Measurements from ENCODE around the gene S100A11. TPM values are rescaled to one million over a fixed set of nuclear protein-coding genes. Genes with fewer than 3 reads are reported as not detected.
A peak's percentile ranks its signal among the peaks of the same experiment; 100 is the strongest.

S100A11 gene
- total RNA-seq, 1 experiment from 2014 or later: 126 TPM

DNA sequence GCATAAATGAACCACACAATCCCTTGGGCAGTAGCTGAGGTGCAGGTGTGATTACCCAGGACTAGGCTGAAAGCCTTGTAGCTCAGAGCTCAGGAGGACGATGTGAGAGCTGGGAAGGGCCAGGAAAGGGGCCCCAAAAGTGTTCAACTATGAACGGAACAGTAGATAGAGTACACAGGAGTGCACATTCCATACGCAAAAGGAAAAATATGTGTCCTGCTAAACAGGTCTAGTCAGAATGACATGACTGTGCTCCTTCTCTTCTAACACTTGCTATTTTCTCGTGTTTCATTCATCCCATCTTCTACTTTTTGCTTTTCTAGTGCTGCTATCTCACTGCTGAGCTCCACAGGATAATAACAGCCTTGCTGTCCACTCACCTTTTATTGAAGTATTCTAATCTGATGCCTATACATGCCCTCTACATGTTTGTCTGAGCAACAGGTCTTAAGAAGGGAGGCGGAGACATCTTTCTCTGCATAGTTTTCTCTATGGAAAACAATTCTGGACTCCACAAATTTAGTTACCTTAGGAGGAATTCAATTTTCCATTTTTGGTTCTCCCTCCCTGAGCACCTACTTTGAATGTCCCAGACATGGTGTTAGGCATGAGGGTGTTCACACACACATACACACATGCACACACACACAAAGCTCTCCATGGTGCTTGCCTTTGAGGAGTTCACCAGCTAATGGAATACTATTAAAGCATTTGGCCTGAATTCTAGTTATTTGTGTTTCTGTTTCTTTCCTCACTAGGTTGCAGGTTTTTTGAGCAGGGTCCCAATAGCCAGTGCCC lies 46.5 kb downstream of the S100A11 start:
- DNase-seq (ENCODE audit: low spot score) (no peak), ATAC-seq (no peak)
- Mint-ChIP-seq H3K27me3 (ENCODE audit: low read depth) (peaks cover 8% of the 10 kb centered on the region; the same call in 1 of the 2 replicates), H3K27ac (peak overlapping the region; percentile 78; the same call in 1 of the 2 replicates), H3K9me3 (no peaks in the 10 kb centered on the region), H3K36me3 (peaks cover 12% of the 10 kb centered on the region), H3K4me1 (peaks cover 61% of the 10 kb centered on the region), H3K4me3 (no peak overlapping the region)
- TF ChIP-seq RORB (CRISPR knock-in tag; IDR thresholded peaks at IDR 0.05): no peak
- TF ChIP-seq IRF2 (CRISPR knock-in tag; IDR thresholded peaks at IDR 0.05; ENCODE audit: borderline replicate concordance, low read depth): no peak
- TF ChIP-seq ZBTB21 (CRISPR knock-in tag; IDR thresholded peaks at IDR 0.05; ENCODE audit: borderline replicate concordance): no peak
- TF ChIP-seq ATF3 (CRISPR knock-in tag; conservative IDR thresholded peaks at IDR 0.05): no peak
- no peak for TF ChIP-seq CBFB (CRISPR knock-in tag; IDR thresholded peaks at IDR 0.05; ENCODE audit: low read depth)
- no peak for TF ChIP-seq ESRRA (CRISPR knock-in tag; IDR thresholded peaks at IDR 0.05; ENCODE audit: borderline replicate concordance)
- no peak for TF ChIP-seq ZNF425 (CRISPR knock-in tag; conservative IDR thresholded peaks at IDR 0.05)
- TF ChIP-seq ARID4B (CRISPR knock-in tag; IDR thresholded peaks at IDR 0.05; ENCODE audit: borderline replicate concordance): no peak
- TF ChIP-seq NFE2L1 (CRISPR knock-in tag; IDR thresholded peaks at IDR 0.05): no peak
- ChIA-PET POLR2A (no interaction called here), CTCF (interaction anchor here (1.4 to 9.2 kb wide), 5 partner anchors 12 to 56 kb away, joined by 5 to 83 read pairs (median 27); no protein-coding TSS in a partner anchor)

DNA sequence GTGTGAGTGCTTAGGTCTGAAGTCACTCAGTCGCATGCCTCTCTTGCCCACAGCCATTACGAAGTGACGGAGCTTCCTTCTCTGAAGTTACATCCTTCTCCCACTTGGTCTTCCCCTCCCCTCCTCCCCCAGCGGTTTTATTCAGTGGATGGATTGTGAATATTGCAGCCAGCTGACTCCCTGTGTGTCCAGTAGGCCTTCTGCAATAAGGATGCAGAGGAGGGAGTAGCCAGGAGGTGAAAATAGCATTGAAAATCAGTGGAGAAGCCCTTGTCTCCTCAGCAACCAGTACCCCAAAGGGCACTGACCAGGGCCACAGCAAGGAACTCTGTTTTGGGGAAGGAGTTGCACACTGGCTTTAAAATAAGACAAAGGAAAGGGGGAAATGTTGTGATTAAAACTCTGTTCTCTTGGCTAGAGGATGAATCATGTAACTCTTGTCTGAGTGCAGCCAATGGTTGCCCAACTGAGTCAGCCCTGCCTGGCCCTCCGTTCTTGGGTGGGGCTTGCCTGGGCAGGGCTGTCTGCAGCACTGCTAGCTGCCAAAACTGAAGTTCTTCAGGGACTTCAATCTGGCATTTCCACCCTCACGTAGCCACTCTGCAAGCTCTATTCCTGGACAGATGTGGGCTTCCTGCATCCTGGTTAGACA lies 47.5 kb downstream of the S100A11 start:
- Mint-ChIP-seq H3K27ac (no peak overlapping the region), H3K9me3 (no peaks in the 10 kb centered on the region), H3K36me3 (peaks cover 18% of the 10 kb centered on the region), H3K4me3 (no peak overlapping the region), H3K27me3 (ENCODE audit: low read depth) (peaks cover 5% of the 10 kb centered on the region; the same call in 1 of the 2 replicates), H3K4me1 (peaks cover 57% of the 10 kb centered on the region)
- POLR2A ChIA-PET: interaction anchor here (0.7 kb wide), 1 partner anchor 15 kb away, joined by 3 read pairs; no protein-coding TSS in a partner anchor
- no peak for ATAC-seq
- TF ChIP-seq ZNF138 (CRISPR knock-in tag; conservative IDR thresholded peaks at IDR 0.05) (no peak), SMAD4 (CRISPR knock-in tag; IDR thresholded peaks at IDR 0.05) (no peak), MXD4 (CRISPR knock-in tag; IDR thresholded peaks at IDR 0.05; ENCODE audit: borderline replicate concordance) (no peak), MLX (CRISPR knock-in tag; IDR thresholded peaks at IDR 0.05) (no peak)
- TF ChIP-seq, protein P1, sequence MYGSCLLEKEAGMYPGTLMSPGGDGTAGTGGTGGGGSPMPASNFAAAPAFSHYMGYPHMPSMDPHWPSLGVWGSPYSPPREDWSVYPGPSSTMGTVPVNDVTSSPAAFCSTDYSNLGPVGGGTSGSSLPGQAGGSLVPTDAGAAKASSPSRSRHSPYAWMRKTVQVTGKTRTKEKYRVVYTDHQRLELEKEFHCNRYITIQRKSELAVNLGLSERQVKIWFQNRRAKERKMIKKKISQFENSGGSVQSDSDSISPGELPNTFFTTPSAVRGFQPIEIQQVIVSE (CRISPR knock-in tag; IDR thresholded peaks at IDR 0.05; ENCODE audit: borderline replicate concordance): no peak
- no peak for DNase-seq (ENCODE audit: low spot score)
- CTCF ChIA-PET: interaction anchor here (1.4 to 9.2 kb wide), 4 partner anchors 13 to 56 kb away, joined by 5 to 83 read pairs (median 16); no protein-coding TSS in a partner anchor
